Measurements from ENCODE around the gene PANK4.

DNA sequence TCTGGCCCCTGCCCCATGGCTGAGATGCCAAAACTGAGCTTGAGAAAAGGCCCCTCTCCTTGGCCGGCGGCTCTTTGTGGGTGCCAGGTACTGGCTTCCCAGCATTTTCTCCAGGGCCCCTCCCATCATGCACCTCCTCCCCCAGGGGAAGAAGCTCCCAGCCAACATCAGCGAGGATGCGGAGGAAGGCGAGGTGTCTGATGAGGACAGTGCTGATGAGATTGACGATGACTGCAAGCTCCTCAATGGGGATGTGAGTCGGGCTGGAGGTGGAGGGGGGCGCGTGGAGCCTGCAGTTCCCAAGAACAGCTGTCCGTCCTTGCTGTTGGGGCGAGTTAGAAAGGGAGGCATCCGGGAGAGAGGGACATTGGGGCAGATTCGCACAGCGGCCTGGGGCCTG is 36.8 kb downstream of the PANK4 start:
- TF ChIP-seq, protein P1, sequence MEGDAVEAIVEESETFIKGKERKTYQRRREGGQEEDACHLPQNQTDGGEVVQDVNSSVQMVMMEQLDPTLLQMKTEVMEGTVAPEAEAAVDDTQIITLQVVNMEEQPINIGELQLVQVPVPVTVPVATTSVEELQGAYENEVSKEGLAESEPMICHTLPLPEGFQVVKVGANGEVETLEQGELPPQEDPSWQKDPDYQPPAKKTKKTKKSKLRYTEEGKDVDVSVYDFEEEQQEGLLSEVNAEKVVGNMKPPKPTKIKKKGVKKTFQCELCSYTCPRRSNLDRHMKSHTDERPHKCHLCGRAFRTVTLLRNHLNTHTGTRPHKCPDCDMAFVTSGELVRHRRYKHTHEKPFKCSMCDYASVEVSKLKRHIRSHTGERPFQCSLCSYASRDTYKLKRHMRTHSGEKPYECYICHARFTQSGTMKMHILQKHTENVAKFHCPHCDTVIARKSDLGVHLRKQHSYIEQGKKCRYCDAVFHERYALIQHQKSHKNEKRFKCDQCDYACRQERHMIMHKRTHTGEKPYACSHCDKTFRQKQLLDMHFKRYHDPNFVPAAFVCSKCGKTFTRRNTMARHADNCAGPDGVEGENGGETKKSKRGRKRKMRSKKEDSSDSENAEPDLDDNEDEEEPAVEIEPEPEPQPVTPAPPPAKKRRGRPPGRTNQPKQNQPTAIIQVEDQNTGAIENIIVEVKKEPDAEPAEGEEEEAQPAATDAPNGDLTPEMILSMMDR (IDR thresholded peaks at IDR 0.05), result no peak
- no peak for TF ChIP-seq POLR2A (IDR thresholded peaks at IDR 0.05)

Measured in testis (tissue), 2 donors.